GM18498 (cell line): Measurements from ENCODE around the gene SPINDOC.

Experiments
- ATAC-seq: cut with Tn5 transposase; IDR thresholded peaks from one replicate; pipeline ENCODE4 v1.9.1; 2021; ENCODE audit warnings: mild to moderate bottlenecking, moderate library complexity; ENCODE audit not compliant: unreplicated experiment

SPINDOC gene

GRCh38 chr11:63832336-63832735, 19.1 kb downstream of the SPINDOC start:
- no peak for ATAC-seq

GRCh38 chr11:63833048-63833447, 19.8 kb downstream of the SPINDOC start:
- no peak for ATAC-seq

GRCh38 chr11:63834535-63835157, 21.4 kb downstream of the SPINDOC start:
- ATAC-seq = no peak

- ATAC-seq = no peak
These were observed 21.9 kb downstream of the SPINDOC start for GRCh38 chr11:63835158-63835545.

GRCh38 chr11:63837027-63837688, 23.9 kb downstream of the SPINDOC start:
- no peak for ATAC-seq

- no peak for ATAC-seq
These were observed 24.5 kb downstream of the SPINDOC start for GRCh38 chr11:63837739-63838138.

GRCh38 chr11:63838150-63838677, 25.0 kb downstream of the SPINDOC start:
- no peak for ATAC-seq

- ATAC-seq = peak; percentile 76
These were observed 25.6 kb downstream of the SPINDOC start, which contains the start of gene MARK2 for GRCh38 chr11:63838678-63839507. TSS of gene MARK2 (plus strand) at chr11:63839110. CDS start at chr11:63839507, 397 bp downstream.

- ATAC-seq = no peak
These were observed 26.5 kb downstream of the SPINDOC start for GRCh38 chr11:63839508-63840355.

- no peak for ATAC-seq
These were observed 27.3 kb downstream of the SPINDOC start for GRCh38 chr11:63840356-63841060.

GRCh38 chr11:63841554-63841953, 28.3 kb downstream of the SPINDOC start:
- no peak for ATAC-seq

- no peak for ATAC-seq
These were observed 29.8 kb downstream of the SPINDOC start for GRCh38 chr11:63843041-63843440.

GRCh38 chr11:63844836-63845235, 31.6 kb downstream of the SPINDOC start:
- no peak for ATAC-seq

- ATAC-seq = no peak
These were observed 32.0 kb downstream of the SPINDOC start for GRCh38 chr11:63845303-63845702.

- no peak for ATAC-seq
These were observed 32.7 kb downstream of the SPINDOC start for GRCh38 chr11:63845911-63846310.

GRCh38 chr11:63846897-63847296, 33.6 kb downstream of the SPINDOC start:
- no peak for ATAC-seq

GRCh38 chr11:63847363-63847762, 34.1 kb downstream of the SPINDOC start:
- ATAC-seq = no peak

- ATAC-seq = no peak
These were observed 36.4 kb downstream of the SPINDOC start for GRCh38 chr11:63849691-63850090.

- ATAC-seq = no peak
These were observed 37.7 kb downstream of the SPINDOC start for GRCh38 chr11:63850920-63851319.

- ATAC-seq = no peak
These were observed 38.1 kb downstream of the SPINDOC start for GRCh38 chr11:63851364-63851763.
